HEK293 (cell line): ENCODE data around the gene PLEKHB2.

Experiments
- CTCF ChIA-PET: fragments of 350-600 bp; formaldehyde crosslinking; extraction: SDS; loops from one replicate; lab custom pipeline; 2021; ENCODE audit warnings: antibody characterized with exemption; lab: Yijun Ruan, JAX
- POLR2A ChIA-PET: fragments of 300-600 bp; formaldehyde crosslinking; extraction: SDS; loops from one replicate; lab custom pipeline; 2020; ENCODE audit warnings: antibody characterized with exemption, inconsistent platforms; lab: Yijun Ruan, JAX
- H3K27ac ChIP-seq: fragments of 200-500 bp; sonication (Bioruptor generic); 2 replicates; pipeline ENCODE4 v1.5.1; 2014; ENCODE audit warnings: low read depth, low read length, control low read depth, inconsistent platforms; ENCODE audit errors: extremely low read depth
- H3K36me3 ChIP-seq, 2 experiments: fragments of 200-500 bp in 1 of 2; sonication (Bioruptor generic) in 1 of 2; 1 replicate in 1 of 2; 2 replicates in 1 of 2; pipeline ENCODE4 v1.5.1; 2014 to 2017; ENCODE audit warnings: inconsistent platforms in 2 of 2, low read length in 2 of 2; ENCODE audit not compliant: control insufficient read depth in 2 of 2, insufficient read depth in 1 of 2
- H3K4me1 ChIP-seq: fragments of 200-500 bp; sonication (Bioruptor generic); 2 replicates; pipeline ENCODE4 v1.5.1; 2014; ENCODE audit warnings: mild to moderate bottlenecking, low read length, inconsistent platforms; ENCODE audit not compliant: control insufficient read depth, insufficient read depth
- H3K4me3 ChIP-seq: 2 replicates; pipeline ENCODE4 v1.5.1; 2011; ENCODE audit warnings: low read depth, mild to moderate bottlenecking, control low read depth, low read length, moderate library complexity
- H3K9me3 ChIP-seq: fragments of 200-500 bp; sonication (Bioruptor generic); 2 replicates; pipeline ENCODE4 v1.5.1; 2014; ENCODE audit warnings: low read depth, low read length, inconsistent platforms; ENCODE audit not compliant: control insufficient read depth, insufficient read depth
- BCL11A ChIP-seq: fragments of 450-650 bp; formaldehyde crosslinking; IDR thresholded peaks from 2 replicates; pipeline ENCODE4 v1.5.1; 2016; ENCODE audit warnings: low read depth, missing biosample characterization, missing genetic modification characterization
- BCL11B ChIP-seq: fragments of 450-650 bp; formaldehyde crosslinking; IDR thresholded peaks from 2 replicates; pipeline ENCODE4 v1.5.1; 2016; ENCODE audit warnings: low read depth, missing biosample characterization, missing genetic modification characterization
- EGR2 ChIP-seq: fragments of 450-650 bp; formaldehyde crosslinking; IDR thresholded peaks from 2 replicates; pipeline ENCODE4 v1.5.1; 2016; ENCODE audit warnings: low read depth, missing biosample characterization, missing genetic modification characterization
- GFI1B ChIP-seq: fragments of 450-650 bp; formaldehyde crosslinking; IDR thresholded peaks from 2 replicates; pipeline ENCODE4 v1.5.1; 2016; ENCODE audit warnings: missing biosample characterization, missing genetic modification characterization
- HOXA7 ChIP-seq: sonication (generic); formaldehyde crosslinking; IDR thresholded peaks from 2 replicates; pipeline ENCODE4 v1.8.1; 2022; ENCODE audit warnings: missing genetic modification reagents, borderline replicate concordance
- OSR2 ChIP-seq: fragments of 450-650 bp; formaldehyde crosslinking; IDR thresholded peaks from 2 replicates; pipeline ENCODE4 v1.5.1; 2016; ENCODE audit warnings: missing biosample characterization, missing genetic modification characterization
- OVOL3 ChIP-seq: fragments of 450-650 bp; formaldehyde crosslinking; IDR thresholded peaks from 2 replicates; pipeline ENCODE4 v1.5.1; 2016; ENCODE audit warnings: missing biosample characterization, missing genetic modification characterization
- PRDM1 ChIP-seq: fragments of 450-650 bp; formaldehyde crosslinking; IDR thresholded peaks from 2 replicates; pipeline ENCODE4; 2016; ENCODE audit warnings: missing biosample characterization, missing genetic modification characterization
- RBAK ChIP-seq: fragments of 450-650 bp; formaldehyde crosslinking; IDR thresholded peaks from 2 replicates; pipeline ENCODE4 v1.5.1; 2016; ENCODE audit warnings: missing biosample characterization, missing genetic modification characterization
- SP3 ChIP-seq: fragments of 450-650 bp; formaldehyde crosslinking; IDR thresholded peaks from 2 replicates; pipeline ENCODE4 v1.5.1; 2016; ENCODE audit warnings: missing biosample characterization, missing genetic modification characterization
- ZBTB49 ChIP-seq: fragments of 450-650 bp; formaldehyde crosslinking; IDR thresholded peaks from 2 replicates; pipeline ENCODE4 v1.5.1; 2016; ENCODE audit warnings: missing biosample characterization, missing genetic modification characterization, low read depth
- ZNF2 ChIP-seq: fragments of 450-650 bp; formaldehyde crosslinking; IDR thresholded peaks from 2 replicates; pipeline ENCODE4 v1.5.1; 2016; ENCODE audit warnings: missing biosample characterization, missing genetic modification characterization
- ZNF221 ChIP-seq: fragments of 450-650 bp; formaldehyde crosslinking; IDR thresholded peaks from 2 replicates; pipeline ENCODE4 v1.5.1; 2017; ENCODE audit warnings: missing biosample characterization, missing genetic modification characterization, borderline replicate concordance
- ZNF24 ChIP-seq: fragments of 450-650 bp; formaldehyde crosslinking; IDR thresholded peaks from 2 replicates; pipeline ENCODE4 v1.5.1; 2016; ENCODE audit warnings: missing biosample characterization, missing genetic modification characterization
- ZNF324 ChIP-seq: fragments of 450-650 bp; formaldehyde crosslinking; IDR thresholded peaks from 2 replicates; pipeline ENCODE4 v1.5.1; 2016; ENCODE audit warnings: missing biosample characterization, missing genetic modification characterization
- ZNF391 ChIP-seq: fragments of 450-650 bp; formaldehyde crosslinking; IDR thresholded peaks from 2 replicates; pipeline ENCODE4 v1.5.1; 2016; ENCODE audit warnings: low read depth, missing biosample characterization, missing genetic modification characterization, borderline replicate concordance
- ZNF473 ChIP-seq: fragments of 450-650 bp; formaldehyde crosslinking; IDR thresholded peaks from 2 replicates; pipeline ENCODE4 v1.5.1; 2017; ENCODE audit warnings: missing biosample characterization, missing genetic modification characterization
- ZNF510 ChIP-seq: fragments of 450-650 bp; formaldehyde crosslinking; IDR thresholded peaks from 2 replicates; pipeline ENCODE4 v1.5.1; 2018; ENCODE audit warnings: mild to moderate bottlenecking, missing genetic modification characterization, missing biosample characterization; ENCODE audit not compliant: insufficient replicate concordance
- ZNF561 ChIP-seq: fragments of 450-650 bp; IDR thresholded peaks from 2 replicates; pipeline ENCODE4 v1.5.1; 2018; ENCODE audit warnings: missing biosample characterization, missing genetic modification characterization, borderline replicate concordance
- ZNF571 ChIP-seq: fragments of 450-650 bp; formaldehyde crosslinking; IDR thresholded peaks from 2 replicates; pipeline ENCODE4 v1.5.0; 2017; ENCODE audit warnings: missing biosample characterization, missing genetic modification characterization
- ZNF623 ChIP-seq: fragments of 450-650 bp; formaldehyde crosslinking; IDR thresholded peaks from 2 replicates; pipeline ENCODE4 v1.5.1; 2016; ENCODE audit warnings: missing biosample characterization, missing genetic modification characterization
- ZNF707 ChIP-seq: fragments of 450-650 bp; formaldehyde crosslinking; IDR thresholded peaks from 2 replicates; pipeline ENCODE4 v1.5.1; 2016; ENCODE audit warnings: missing biosample characterization, missing genetic modification characterization
- ZNF777 ChIP-seq: fragments of 450-650 bp; formaldehyde crosslinking; IDR thresholded peaks from 2 replicates; pipeline ENCODE4 v1.5.1; 2017; ENCODE audit warnings: missing biosample characterization, missing genetic modification characterization, borderline replicate concordance
- ZNF785 ChIP-seq: fragments of 450-650 bp; formaldehyde crosslinking; IDR thresholded peaks from 2 replicates; pipeline ENCODE4 v1.5.1; 2016; ENCODE audit warnings: missing biosample characterization, missing genetic modification characterization
- ZNF792 ChIP-seq: fragments of 450-650 bp; formaldehyde crosslinking; IDR thresholded peaks from 2 replicates; pipeline ENCODE4 v1.5.1; 2016; ENCODE audit warnings: missing biosample characterization, missing genetic modification characterization
- ZNF830 ChIP-seq: fragments of 450-650 bp; IDR thresholded peaks from 2 replicates; pipeline ENCODE4 v1.5.0; 2018; ENCODE audit warnings: missing biosample characterization, missing genetic modification characterization, low read depth, mild to moderate bottlenecking, moderate library complexity
- ZNF837 ChIP-seq: fragments of 450-650 bp; formaldehyde crosslinking; IDR thresholded peaks from 2 replicates; pipeline ENCODE4 v1.5.1; 2016; ENCODE audit warnings: missing biosample characterization, missing genetic modification characterization
- ZSCAN4 ChIP-seq: fragments of 450-650 bp; formaldehyde crosslinking; IDR thresholded peaks from 2 replicates; pipeline ENCODE4 v1.5.1; 2017; ENCODE audit warnings: missing biosample characterization, missing genetic modification characterization
- TF ChIP-seq, protein P1 (sequence below): fragments of 450-650 bp; formaldehyde crosslinking; IDR thresholded peaks from 2 replicates; pipeline ENCODE4 v1.5.1; 2016; ENCODE audit warnings: missing biosample characterization, missing genetic modification characterization

Gene PLEKHB2

DNA sequence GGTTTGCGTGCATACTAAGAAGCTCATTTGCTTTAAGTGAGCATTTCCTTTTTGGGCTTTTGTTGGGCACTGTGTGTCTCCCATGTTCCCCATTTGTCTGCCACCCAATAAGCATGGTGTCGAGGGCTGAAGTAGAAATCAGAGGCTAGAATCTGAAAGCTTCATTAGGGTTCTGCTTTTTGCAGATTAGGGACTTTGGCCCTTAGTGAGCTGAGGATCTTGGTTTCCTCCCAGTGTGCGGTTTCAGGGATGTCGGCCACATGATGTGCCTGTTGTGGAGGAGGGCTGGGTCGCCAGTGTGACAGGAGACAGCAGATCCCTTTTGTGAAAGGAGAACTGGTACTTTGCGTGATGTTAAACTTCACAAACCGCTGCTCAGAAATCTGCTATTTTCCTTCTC lies 41.1 kb downstream of the PLEKHB2 start:
- TF ChIP-seq ZNF837 (tag by site-specific recombination) (no peak), ZNF24 (tag by site-specific recombination) (no peak), GFI1B (tag by site-specific recombination) (no peak), OSR2 (tag by site-specific recombination) (no peak), BCL11A (tag by site-specific recombination) (no peak), ZBTB49 (tag by site-specific recombination) (no peak), ZNF561 (tag by site-specific recombination) (no peak), ZNF777 (no peak), ZNF391 (no peak), PRDM1 (tag by site-specific recombination) (no peak), ZNF473 (no peak), HOXA7 (CRISPR knock-in tag) (no peak), ZNF510 (no peak), ZNF830 (tag by site-specific recombination) (no peak), ZNF221 (no peak), ZNF792 (tag by site-specific recombination) (no peak), ZNF623 (tag by site-specific recombination) (no peak), SP3 (tag by site-specific recombination) (no peak)
- Histone ChIP-seq H3K4me3 (no peak overlapping the region), H3K27ac (no peak overlapping the region), H3K4me1 (no peaks in the 10 kb centered on the region), H3K36me3 (peaks cover 22 to 89% of the 10 kb centered on the region in 2 experiments), H3K9me3 (no peaks in the 10 kb centered on the region)
- CTCF ChIA-PET, result no interaction called here
- POLR2A ChIA-PET, result no interaction called here

- Histone ChIP-seq H3K36me3 (peaks cover 18 to 85% of the 10 kb centered on the region in 2 experiments), H3K9me3 (no peaks in the 10 kb centered on the region), H3K4me3 (no peak overlapping the region), H3K27ac (no peak overlapping the region), H3K4me1 (no peaks in the 10 kb centered on the region)
- ChIA-PET CTCF (no interaction called here), POLR2A (no interaction called here)
- TF ChIP-seq BCL11B (tag by site-specific recombination) (no peak), ZNF571 (tag by site-specific recombination) (no peak), ZNF707 (tag by site-specific recombination) (no peak), EGR2 (no peak), OVOL3 (tag by site-specific recombination) (no peak), ZNF785 (tag by site-specific recombination) (no peak), ZSCAN4 (no peak), ZNF2 (no peak), ZNF324 (no peak), RBAK (tag by site-specific recombination) (no peak)
- TF ChIP-seq, protein P1, sequence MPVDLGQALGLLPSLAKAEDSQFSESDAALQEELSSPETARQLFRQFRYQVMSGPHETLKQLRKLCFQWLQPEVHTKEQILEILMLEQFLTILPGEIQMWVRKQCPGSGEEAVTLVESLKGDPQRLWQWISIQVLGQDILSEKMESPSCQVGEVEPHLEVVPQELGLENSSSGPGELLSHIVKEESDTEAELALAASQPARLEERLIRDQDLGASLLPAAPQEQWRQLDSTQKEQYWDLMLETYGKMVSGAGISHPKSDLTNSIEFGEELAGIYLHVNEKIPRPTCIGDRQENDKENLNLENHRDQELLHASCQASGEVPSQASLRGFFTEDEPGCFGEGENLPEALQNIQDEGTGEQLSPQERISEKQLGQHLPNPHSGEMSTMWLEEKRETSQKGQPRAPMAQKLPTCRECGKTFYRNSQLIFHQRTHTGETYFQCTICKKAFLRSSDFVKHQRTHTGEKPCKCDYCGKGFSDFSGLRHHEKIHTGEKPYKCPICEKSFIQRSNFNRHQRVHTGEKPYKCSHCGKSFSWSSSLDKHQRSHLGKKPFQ (tag by site-specific recombination), result no peak
Observed at GRCh38 chr2:131146749-131147148, 41.6 kb downstream of the PLEKHB2 start.
